ENCODE measurements around the gene REEP2.
"Not testable (repeated sequence)": the region's sequence is repeated elsewhere in the genome, so short reads cannot be mapped to it uniquely, and the experiment has no call there.

REEP2 gene, protein sequence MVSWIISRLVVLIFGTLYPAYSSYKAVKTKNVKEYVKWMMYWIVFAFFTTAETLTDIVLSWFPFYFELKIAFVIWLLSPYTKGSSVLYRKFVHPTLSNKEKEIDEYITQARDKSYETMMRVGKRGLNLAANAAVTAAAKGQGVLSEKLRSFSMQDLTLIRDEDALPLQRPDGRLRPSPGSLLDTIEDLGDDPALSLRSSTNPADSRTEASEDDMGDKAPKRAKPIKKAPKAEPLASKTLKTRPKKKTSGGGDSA

DNA sequence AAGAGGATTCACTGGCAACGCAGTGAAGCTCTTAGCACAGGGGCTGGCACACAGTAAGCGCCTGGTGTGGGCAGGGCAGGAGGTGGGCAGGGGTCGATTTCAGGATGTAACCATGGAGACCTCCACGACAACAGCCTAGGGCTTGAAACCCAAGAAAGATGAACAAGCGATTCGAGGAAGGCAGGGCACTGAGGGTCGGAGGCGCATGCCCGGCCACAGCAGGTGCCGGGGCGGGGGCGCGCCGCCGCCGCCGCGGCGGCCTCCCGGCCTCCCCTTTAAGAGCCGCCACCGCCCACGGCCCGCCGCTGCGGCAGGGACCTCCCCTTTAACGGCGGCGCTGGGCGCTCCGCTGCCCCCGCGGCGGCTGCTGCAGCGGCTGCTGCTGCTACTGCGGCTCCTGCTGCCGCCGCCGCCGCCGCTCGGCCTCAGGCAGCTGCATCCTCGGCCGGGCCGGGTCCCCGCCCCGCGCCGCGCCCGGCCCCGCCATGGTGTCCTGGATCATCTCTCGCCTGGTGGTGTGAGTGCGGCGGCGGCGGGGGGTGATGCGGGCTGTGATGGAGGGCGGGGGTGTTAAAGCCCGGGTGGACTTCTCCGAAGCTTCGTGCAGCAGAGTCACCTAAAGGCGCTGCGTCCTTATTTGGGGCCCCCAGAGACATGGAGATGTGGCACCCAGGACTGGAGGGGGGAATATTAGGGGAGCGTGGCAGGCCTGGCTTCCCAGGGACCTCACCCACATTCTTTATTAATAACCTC is at the start of gene REEP2:
Gene REEP2 (plus strand): TSS at position 334 of the 753 bp plus-strand sequence. CDS start 152 bp downstream, at position 486.
- in situ Hi-C loops (cut with HindIII; ENCODE audit: low sequenced_read_pairs): no loop called here

DNA sequence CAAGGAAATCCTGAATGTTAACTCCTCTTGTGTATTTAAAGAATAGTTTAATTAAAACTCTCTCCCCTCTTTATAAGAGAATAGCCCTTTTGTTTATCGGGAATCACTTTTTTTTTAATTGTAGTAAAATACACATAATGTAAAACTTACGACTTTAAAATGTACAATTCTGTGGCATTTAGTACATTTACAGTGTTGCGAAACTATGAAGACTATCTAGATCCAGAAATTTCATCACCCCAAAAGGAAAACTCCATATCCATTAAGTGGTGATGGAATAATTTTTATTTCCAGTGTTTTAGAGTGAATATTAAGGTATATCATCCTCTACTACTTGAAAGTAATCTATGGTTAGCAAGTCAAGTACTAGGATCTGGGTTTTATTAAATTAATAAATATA is 49.5 kb upstream of the REEP2 start:
- in situ Hi-C loops (cut with HindIII; ENCODE audit: low sequenced_read_pairs): no loop called here

DNA sequence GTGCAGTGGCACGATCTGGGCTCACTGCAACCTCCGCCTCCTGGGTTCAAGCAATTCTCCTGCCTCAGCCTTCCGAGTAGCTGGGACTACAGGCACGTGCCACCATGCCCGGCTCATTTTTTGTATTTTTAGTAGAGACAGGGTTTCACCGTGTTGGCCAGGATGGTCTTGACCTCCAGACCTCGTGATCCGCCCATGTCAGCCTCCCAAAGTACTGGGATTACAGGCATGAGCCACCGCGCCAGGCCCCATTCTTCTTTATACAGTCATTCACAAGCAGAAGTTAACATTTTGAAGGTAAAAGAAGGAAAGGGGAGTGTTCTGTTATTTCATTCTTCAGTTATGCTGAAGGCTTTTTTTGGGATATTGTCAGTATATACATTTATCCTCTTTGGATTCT is 48.9 kb upstream of the REEP2 start:
- in situ Hi-C loops (cut with HindIII; ENCODE audit: low sequenced_read_pairs): not testable (repeated sequence)

DNA sequence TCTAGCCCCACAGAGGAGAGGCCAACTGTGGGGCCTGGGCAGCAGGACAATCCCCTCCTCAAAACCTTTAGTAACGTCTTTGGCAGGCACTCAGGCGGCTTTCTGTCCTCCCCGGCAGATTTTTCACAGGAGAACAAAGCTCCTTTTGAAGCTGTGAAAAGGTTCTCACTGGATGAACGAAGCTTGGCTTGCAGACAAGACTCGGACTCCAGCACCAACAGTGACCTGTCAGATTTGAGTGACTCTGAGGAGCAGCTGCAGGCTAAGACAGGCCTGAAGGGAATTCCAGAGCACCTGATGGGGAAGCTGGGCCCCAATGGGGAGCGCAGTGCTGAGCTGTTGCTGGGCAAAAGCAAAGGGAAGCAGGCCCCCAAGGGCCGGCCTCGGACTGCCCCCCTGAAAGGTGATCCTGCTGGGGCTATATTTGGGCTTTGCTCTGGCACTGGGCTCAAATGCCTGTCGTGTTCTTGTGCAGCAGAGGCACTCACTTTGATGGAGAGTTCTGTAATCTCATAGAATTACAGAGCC is 46.9 kb upstream of the REEP2 start:
- in situ Hi-C loops (cut with HindIII; ENCODE audit: low sequenced_read_pairs): no loop called here

DNA sequence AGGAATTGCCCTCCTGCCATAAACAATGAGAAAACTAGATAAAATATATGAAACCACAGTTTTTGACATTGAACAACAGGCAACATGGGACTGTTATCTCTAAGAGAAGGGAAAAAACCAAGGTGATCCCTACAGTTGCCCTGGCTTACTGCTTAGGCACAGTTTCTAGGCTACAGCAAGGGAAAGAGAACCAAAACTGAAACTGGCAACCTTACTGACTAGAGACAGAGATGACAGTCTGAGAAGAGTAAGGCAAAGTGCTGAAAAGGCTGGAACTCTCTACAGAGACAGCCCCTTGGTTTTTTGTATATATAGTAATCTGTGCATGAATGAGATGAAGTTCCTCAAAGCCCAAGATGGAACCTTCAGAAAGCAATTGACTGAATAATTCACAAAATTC is 36.2 kb upstream of the REEP2 start:
- in situ Hi-C loops (cut with HindIII; ENCODE audit: low sequenced_read_pairs): no loop called here

DNA sequence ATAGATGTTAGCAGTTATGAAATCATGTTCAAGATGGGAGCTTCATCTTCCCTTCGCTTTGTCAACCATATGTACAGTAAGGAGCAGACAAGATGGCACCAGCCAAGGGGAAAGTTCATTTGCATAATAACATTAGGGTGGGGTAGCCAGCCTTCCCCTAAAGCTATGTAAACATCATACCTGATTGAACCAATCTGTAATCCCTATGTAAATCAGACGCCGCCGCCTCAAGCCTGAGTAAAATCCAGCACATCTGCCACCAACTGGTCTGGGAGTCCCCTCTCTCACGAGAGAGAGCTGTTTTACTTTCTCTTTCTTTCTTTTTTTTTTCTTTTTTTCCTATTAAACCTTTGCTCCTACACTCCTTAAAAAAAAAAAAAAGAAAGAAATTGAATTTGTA is 30.8 kb upstream of the REEP2 start:
- in situ Hi-C loops (cut with HindIII; ENCODE audit: low sequenced_read_pairs): no loop called here

DNA sequence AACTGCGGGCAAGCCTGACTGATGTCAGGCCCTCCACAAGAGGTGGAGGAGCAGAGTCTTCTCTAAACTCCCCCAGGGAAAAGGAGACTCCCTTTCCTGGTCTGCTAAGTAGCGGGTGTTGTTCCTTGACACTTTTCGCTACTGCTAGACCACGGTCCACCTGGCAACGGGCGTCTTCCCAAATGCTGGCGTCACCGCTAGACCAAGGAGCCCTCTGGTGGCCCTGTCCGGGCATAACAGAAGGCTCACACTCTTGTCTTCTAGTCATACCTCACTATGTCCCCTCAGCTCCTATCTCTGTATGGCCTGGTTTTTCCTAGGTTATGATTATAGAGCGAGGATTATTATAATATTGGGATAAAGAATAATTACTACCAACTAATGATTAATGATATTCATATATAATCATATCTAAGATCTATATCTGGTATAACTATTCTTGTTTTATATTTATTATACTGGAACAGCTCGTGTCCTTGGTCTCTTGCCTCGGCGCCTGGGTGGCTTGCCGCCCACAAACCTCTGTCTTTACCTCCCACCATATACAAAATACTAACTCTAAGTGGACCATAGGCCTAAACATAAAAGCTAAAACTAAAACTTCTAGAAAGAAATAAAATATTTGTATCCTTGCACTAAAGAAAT is 27.7 kb upstream of the REEP2 start:
- in situ Hi-C loops (cut with HindIII; ENCODE audit: low sequenced_read_pairs): not testable (repeated sequence)

DNA sequence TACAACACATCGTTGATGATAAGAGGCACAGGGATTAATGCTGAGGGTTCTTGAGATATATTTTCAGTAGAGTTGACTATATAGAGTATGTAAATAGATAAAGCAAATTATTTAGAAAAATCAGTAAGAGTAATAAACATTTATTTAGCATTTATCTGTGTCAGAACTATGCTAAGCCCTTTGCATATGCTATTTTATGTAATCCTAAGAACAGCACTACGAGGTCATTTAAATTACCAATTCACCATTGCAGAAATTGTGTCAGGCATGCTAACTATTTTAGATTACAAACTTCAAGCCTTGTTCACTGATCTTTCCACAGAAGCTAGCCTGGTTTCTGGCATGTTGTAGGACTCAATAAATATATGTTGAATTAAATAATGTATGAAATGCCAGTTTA is 20.4 kb upstream of the REEP2 start:
- in situ Hi-C loops (cut with HindIII; ENCODE audit: low sequenced_read_pairs): no loop called here

DNA sequence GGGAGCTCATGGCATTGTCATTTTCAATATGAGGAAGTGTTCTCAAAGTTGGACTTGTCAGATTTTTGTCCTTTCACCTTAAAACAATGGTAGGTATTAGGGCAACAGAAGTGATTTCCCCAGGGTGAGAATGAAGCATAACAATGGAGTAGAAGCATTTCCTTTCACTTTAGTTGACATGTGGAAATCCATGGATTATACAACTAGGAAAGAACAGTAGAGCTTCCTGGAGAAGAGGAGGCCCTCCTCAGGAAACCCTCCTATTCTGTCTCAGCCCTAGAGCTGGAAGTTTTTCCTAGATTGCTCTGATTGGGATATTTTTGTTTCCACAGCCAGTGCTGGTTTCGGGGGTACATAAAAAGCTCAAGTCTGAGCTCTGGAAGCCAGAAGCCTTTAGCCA is 13.8 kb upstream of the REEP2 start:
- in situ Hi-C loops (cut with HindIII; ENCODE audit: low sequenced_read_pairs): no loop called here

DNA sequence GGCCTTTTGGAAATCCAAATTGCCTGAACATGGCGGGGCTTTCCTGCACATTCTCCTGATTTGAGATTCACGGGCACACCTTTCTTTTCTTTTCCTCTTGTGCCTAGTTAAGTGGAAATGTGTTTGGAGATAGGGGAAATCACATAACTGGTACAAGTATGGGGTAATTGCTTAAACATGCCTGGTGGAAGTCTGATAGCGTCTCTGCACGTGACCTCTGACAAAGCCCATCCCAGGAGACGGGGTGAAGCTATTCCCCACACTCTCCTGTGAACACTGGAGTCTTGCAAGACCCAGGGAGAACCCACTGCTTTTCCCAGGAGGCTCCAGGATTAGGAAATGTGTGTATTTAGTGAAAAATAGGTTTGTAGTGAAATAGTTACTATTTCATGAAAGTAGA is 2.9 kb upstream of the REEP2 start:
- in situ Hi-C loops (cut with HindIII; ENCODE audit: low sequenced_read_pairs): no loop called here

DNA sequence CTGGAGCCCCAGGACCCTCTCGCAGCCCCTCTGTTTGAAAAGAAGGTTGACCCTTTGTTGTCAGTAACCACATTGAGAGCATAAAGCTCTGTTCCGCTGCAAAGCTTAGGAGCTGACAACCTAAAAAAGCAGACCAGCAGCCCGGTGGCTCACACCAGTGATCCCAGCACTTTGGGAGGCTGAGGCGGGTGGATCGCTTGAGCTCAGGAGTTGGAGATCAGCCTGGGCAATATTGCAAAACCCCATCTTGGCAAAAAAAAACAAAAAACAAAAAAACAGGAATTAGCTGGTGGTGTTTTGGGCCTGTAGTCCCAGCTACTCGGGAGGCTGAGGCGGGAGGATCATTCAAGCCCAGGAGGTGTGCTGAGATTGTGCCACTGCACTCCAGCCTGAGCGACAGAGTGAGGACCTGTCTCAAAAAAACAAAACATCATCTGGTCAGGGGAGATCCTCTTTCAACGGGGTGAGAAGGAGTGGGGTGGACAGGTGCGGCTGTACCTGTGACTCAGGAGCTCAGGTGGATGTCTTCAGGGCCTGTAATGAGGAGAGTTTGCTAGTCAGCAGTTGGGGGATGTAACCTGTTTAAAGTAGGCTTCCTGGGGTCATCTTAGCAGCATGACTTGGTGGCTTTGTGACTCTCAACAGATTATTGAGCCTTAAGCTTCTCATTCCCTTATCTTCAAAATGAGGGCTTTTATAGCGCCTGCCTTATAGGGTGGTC is 694 bp upstream of the REEP2 start:
- in situ Hi-C loops (cut with HindIII; ENCODE audit: low sequenced_read_pairs): no loop called here

DNA sequence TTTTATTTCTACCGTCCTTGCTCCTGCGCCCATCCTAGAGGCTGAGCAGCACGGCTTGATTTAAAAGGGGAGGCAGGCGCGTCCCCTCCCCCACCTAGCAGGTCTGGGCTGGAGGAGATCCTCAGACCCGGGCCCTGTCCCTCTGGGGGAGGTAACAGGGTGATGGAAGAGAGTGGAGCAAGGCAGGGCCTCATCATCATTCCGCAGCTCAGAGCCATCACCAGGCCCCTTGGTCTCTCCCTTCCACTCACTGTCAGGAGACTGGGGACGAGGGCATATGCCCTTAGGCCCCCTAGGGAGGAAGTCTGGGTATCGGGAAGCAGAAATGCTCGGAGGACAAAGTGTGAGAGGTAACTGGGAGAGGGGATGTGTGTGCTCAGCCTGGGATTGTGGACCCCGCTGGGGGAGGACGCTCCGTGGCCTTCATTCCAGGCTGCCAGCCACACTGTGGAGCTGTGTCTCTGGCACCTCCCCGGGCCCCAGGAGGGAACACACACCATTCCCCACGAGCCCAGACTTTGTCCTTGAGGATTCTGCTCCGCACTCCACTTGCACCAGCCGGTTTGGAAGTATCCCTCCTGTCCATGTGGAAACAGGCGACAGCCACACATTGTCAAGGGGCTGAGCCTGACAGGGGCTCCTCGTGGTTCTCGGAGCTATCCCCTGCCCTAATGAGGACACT is 761 bp downstream of the REEP2 start:
- in situ Hi-C loops (cut with HindIII; ENCODE audit: low sequenced_read_pairs): no loop called here

DNA sequence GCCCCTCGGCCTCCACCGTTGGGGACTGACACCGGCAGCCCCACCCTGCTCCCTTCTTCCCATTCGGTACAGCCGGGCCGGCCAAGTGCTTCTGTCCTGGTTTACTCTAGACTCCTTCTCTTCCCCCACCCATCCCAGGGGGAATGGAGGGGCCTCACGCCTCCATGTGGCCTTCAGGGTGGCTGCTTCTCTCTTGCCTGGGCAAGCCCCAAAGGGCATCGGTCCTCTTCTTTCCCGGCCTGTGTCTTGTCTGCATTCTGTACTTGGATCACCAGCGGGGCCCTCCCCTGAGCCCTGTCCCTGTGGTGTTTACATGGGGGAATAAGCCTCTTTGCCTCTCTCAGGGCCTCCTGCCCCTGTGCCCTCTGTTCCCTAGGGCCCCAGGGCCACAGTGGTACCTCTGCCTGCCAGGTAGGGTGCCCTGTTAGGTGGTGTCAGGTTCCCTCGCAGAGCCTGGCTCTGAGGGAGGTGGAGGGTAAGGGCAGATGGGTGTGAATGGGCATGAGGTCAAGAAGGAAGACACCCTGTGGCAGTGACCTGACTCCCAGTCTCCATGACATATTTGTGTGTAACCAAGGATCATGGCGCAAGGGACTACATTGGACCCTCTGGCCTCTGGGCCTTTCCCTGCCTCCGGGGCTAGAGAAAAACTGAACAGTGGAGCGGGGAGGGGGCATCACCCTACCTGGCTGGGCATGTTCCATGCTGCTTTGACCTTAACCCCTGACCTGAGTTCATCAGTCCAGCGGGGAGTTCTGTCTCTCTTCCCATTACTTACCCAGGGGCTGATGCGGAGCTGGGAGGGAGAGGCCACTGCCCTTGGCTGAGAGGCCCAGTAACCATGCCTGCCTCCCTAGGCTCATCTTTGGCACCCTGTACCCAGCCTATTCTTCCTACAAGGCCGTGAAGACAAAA is 1.6 kb downstream of the REEP2 start:
- in situ Hi-C loops (cut with HindIII; ENCODE audit: low sequenced_read_pairs): no loop called here

DNA sequence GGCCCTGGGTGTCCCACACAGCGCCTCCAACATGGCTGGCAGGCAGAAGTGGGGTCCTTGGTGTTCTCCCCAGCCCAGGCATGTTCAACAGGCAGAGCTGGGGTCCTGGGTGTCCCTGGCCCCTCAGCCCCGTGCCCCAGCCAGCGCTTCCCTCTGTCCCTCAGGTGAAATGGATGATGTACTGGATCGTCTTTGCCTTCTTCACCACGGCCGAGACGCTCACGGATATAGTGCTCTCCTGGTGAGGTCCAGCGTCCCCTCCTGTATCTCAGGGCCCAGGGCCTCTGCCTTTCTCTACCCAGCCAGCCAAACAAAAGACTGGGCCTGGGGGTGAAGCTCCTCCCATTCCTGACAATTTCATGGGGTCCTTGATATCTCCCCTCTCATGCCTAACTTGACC is 2.4 kb downstream of the REEP2 start:
- in situ Hi-C loops (cut with HindIII; ENCODE audit: low sequenced_read_pairs): no loop called here

DNA sequence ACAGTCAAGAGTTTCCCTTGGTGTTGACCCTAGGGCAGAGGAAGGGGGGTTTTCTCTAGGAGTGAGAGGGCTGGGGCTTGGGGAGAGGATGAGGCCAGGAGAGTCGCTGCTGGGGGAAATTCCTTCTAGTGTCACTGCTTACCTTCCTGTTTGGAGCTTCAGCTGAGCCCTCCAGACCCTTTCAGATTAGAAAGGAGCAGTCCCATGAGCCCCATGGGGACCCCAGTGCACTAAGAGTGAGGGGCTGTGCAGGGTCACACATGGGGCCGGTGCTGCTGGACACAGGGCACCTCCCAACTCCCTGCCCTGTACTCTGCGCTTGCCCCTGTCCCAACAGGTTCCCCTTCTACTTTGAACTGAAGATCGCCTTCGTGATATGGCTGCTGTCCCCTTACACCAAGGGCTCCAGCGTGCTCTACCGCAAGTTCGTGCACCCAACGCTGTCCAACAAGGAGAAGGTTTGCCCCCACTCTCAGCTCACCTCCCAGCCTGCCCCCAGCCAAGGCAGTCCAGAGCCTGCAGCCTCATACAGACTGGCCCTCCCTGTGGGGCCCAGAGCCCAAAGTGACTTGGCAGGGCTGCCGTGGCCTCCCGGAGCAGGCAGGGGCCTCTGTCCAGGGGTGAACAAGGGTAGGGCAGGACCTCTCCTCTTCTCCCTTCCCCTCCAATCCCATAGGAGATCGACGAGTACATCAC is 5.4 kb downstream of the REEP2 start:
- in situ Hi-C loops (cut with HindIII; ENCODE audit: low sequenced_read_pairs): no loop called here

DNA sequence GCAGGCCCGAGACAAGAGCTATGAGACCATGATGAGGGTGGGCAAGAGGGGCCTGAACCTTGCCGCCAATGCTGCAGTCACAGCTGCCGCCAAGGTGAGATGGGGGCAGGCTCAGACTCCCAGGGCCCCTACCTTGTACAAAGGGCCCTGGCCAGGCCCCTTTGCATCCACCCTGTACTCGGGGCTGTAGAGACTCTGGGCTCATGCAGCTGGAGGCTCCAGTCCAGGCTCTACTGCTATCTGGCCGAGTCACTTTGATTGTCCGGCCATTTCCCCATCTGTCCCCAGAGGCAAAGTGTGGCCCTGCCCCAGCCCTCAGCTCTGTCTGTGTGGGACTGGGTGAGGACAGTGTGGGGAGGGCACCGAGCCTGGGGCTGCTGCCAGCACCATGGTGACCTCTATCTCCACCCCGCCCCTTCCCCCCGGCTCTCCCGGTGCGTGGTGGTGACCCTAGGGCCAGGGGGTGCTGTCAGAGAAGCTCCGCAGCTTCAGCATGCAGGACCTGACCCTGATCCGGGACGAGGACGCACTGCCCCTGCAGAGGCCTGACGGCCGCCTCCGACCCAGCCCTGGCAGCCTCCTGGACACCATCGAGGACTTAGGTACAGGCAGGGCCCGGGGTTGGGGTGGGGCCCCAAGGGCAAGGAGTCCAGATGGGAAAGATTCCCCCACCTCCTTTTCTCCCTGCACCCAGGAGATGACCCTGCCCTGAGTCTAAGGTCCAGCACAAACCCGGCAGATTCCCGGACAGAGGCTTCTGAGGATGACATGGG is 6.1 kb downstream of the REEP2 start:
- in situ Hi-C loops (cut with HindIII; ENCODE audit: low sequenced_read_pairs): no loop called here

DNA sequence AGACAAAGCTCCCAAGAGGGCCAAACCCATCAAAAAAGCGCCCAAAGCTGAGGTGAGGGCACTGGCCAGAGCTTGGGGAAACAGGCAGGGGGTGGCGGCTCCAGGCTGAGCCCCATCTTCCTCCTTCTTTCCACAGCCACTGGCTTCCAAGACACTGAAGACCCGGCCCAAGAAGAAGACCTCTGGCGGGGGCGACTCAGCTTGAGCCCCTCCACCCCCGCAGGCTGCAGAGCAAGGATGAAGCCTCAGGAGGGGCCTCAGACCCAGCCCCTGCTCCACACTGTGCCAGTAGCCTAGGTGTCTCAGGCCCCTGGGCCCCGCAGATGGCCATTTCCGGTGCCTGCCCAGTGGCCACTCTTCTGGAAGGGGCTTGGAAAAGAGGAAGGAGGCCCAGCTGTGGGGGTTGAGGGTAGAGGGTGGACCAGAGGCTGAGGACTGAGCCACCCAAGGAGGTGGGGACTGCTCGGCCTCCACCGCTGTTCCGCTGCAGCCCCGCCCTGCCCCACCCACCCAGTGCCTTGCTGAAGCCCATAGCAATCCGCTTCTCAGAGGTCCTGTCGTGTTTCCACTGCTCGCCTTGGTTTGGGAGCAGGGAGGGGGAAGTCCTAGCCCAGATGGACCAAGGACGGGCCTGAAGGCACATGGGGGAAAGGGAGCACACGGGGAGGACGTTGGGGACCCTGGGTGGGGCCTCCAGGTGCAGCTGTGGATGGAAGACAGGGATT is 6.9 kb downstream of the REEP2 start:
- in situ Hi-C loops (cut with HindIII; ENCODE audit: low sequenced_read_pairs): no loop called here

DNA sequence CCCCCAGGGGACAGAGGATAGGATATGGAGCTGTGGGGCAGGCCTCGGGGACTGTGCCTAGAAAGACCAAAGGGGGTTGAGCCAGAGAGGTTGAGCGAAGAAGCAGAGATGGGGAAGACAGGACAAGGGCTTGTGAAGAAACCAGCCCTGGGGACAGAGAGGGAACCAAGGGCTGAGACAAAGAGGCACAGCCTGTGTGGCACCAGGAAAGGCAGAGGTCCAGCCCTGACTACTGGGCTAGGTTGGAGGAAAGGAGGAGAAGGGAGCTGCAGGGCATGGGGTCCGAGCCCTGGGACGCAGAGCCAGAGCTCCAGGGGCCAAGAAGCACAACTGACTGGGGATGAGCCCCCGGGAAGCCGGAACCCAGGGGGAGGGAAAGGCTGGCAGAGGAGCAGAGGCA is 9.2 kb downstream of the REEP2 start:
- in situ Hi-C loops (cut with HindIII; ENCODE audit: low sequenced_read_pairs): no loop called here
